HG03457 (cell line): ENCODE data around the gene CYP4F22.
"Not testable (repeated sequence)": the region's sequence is repeated elsewhere in the genome, so short reads cannot be mapped to it uniquely, and the experiment has no call there.

Experiments
- ATAC-seq: cut with Tn5 transposase; IDR thresholded peaks from one replicate; pipeline ENCODE4 v1.9.1; 2021; ENCODE audit warnings: moderate number of reproducible peaks; ENCODE audit not compliant: unreplicated experiment

CYP4F22 gene

GRCh38 chr19:15488489-15489226 lies 19.7 kb upstream of the CYP4F22 start:
- no peak for ATAC-seq

GRCh38 chr19:15495151-15495550 lies 13.2 kb upstream of the CYP4F22 start:
- no peak for ATAC-seq

- ATAC-seq, result no peak
Measured at GRCh38 chr19:15498156-15498858, 10.0 kb upstream of the CYP4F22 start.

- no peak for ATAC-seq
Measured at GRCh38 chr19:15498910-15499309, 9.4 kb upstream of the CYP4F22 start.

- ATAC-seq, result no peak
Measured at GRCh38 chr19:15501596-15501995, 6.7 kb upstream of the CYP4F22 start.

GRCh38 chr19:15502264-15502663 lies 6.1 kb upstream of the CYP4F22 start:
- ATAC-seq, result no peak

GRCh38 chr19:15506074-15506571 lies 2.2 kb upstream of the CYP4F22 start:
- ATAC-seq, result no peak

GRCh38 chr19:15507068-15508034 lies 974 bp upstream of the CYP4F22 start:
- no peak for ATAC-seq

- no peak for ATAC-seq
Measured at GRCh38 chr19:15511671-15512424, 3.5 kb downstream of the CYP4F22 start.

GRCh38 chr19:15515227-15515625 lies 6.9 kb downstream of the CYP4F22 start:
- ATAC-seq, result not testable (repeated sequence)

- no peak for ATAC-seq
Measured at GRCh38 chr19:15516363-15516762, 8.0 kb downstream of the CYP4F22 start.

- ATAC-seq, result no peak
Measured at GRCh38 chr19:15517778-15518177, 9.5 kb downstream of the CYP4F22 start.

GRCh38 chr19:15519433-15519976 lies 11.2 kb downstream of the CYP4F22 start:
- ATAC-seq, result no peak

GRCh38 chr19:15524781-15525180 lies 16.5 kb downstream of the CYP4F22 start:
- no peak for ATAC-seq

GRCh38 chr19:15525291-15525690 lies 17.0 kb downstream of the CYP4F22 start:
- no peak for ATAC-seq

GRCh38 chr19:15526408-15526807 lies 18.1 kb downstream of the CYP4F22 start:
- ATAC-seq, result no peak

- ATAC-seq, result no peak
Measured at GRCh38 chr19:15527705-15528104, 19.4 kb downstream of the CYP4F22 start.

- no peak for ATAC-seq
Measured at GRCh38 chr19:15529774-15530372, 21.5 kb downstream of the CYP4F22 start.

GRCh38 chr19:15532779-15533521 lies 24.6 kb downstream of the CYP4F22 start:
- no peak for ATAC-seq
